Skeletal muscle cell (primary cell): Measurements from ENCODE around the gene NGEF.

Source experiments
- DNase-seq: peaks from one replicate; pipeline ENCODE4 v3.0.0-alpha.2; 2010; ENCODE audit warnings: low read depth
- H3K4me3 ChIP-seq: 2 replicates; pipeline ENCODE4 v1.5.1; 2011; ENCODE audit warnings: low read depth, mild to moderate bottlenecking, control low read depth, low read length, moderate library complexity

NGEF gene

DNA sequence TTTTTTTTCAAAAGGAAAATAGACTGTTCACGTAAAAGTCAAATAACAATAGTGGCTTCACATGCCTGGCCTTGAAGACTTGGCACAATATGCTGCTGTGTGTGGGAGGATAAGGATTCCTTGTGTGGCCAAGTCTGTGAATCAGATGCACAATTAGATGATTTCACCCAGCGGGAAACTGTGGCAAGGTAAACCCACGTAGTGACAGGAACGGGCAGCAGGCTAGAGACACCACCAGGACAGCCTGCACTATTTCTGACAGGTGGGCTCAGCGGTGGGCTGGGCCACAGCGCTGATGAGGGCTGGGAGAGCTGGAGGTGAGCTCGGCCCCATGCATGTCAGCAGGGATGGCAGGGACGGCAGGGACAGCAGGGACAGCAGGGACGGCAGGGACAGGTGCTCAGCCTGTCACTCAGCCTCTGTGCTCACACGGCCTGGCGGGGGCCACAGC, 121.4 kb downstream of the NGEF start:
- peak; percentile 53 for DNase-seq
- H3K4me3 ChIP-seq = no peak overlapping the region

DNA sequence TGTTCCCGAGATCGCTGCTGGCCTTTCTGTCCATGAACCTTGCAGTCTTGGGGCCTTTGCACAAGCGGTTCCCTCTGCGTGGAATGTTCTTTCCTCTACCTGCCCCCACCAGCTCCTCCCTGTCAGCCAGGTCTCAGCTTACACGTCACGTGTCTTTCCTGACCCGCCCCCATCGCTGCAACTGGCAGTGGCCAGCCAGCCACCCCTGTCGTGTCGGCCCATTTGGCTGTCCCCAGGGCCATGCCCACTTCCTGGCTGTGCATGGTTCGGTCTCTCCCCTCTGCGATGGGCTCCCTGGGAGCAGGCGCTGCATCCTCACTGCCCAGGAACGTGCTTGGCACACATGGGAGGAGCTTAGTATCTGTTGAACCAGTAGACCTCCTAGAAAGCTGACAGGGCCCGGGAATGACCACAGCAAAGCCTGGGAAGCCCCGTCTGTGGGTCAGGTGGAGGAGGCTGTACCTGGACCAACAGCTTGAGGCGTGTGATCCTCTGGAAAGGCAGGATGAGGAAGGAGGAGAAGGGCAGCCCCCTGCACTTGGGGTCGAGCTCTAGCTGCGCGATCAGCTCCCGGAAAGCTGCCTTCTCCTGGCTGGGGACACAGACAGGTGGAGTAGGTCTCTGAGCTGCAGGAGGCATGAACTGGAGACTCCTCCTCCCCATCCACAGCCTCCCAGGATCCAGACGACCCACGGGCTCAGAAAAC, 122.0 kb downstream of the NGEF start:
- H3K4me3 ChIP-seq = no peak overlapping the region
- DNase-seq = no peak

GRCh38 chr2:232890536-232890895, 122.5 kb downstream of the NGEF start:
- no peak overlapping the region for H3K4me3 ChIP-seq
- no peak for DNase-seq

DNA sequence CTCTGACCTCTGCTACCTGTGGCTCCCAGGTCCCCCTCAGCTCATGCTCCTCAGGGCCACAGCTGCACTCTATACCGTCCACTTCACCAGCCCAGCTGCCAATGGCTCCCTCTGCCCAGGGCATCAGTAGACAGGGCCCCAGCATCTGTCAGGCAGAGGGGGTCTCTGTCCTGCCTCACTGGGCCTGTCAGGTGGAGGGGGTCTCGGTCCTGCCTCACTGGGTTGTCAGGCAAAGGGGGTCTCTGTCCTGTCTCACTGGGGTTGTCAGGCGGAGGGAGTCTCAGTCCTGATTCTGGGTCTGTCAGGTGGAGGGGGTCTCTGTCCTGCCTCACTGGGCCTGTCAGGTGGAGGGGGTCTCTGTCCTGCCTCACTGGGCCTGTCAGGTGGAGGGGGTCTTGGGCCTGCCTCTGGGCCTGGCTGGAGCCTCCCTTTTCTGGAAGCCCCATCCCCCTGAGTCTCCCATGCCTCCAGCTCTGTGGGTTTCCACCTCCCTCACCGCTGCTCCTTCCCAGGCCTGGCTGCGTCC, 123.1 kb downstream of the NGEF start:
- no peak overlapping the region for H3K4me3 ChIP-seq

DNA sequence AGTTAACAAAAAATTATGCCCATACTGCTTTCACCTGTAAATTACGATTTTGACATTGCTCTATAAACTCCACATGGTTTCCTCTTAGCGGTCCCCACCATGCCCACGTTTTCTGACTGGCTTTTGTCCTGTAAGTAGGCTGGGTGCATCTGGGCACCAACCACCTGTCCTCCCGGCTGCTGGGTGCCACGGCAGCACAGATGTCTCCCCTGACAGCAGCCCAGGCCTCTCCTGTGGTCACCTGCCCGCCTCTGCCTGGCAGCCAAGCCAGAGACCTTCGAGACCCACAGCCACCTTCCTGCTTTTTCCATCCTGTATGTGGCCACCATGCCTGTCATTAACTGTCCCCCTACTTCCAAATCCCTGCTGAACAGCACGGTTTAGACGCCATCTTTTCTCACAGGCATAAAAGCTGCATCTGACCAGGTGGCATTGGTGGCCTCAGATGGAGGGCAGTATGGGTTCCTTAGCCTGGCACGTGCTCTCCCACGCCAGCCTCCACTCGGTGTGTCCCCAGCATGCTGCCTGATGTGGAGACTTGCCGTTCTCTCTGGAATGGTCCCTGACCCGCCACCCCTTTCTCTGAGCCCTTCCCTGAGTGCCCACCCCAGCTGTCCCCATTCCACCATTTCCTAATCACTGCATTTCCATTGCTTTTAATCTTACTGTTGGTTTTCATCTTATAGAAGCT, 124.1 kb downstream of the NGEF start:
- no peak overlapping the region for H3K4me3 ChIP-seq
- DNase-seq = no peak

More for the DNA sequence above, 123.1 kb downstream of the NGEF start:
- no peak for DNase-seq

- H3K4me3 ChIP-seq = no peak overlapping the region
- DNase-seq = no peak
These were observed 124.8 kb downstream of the NGEF start for GRCh38 chr2:232888099-232888836.

DNA sequence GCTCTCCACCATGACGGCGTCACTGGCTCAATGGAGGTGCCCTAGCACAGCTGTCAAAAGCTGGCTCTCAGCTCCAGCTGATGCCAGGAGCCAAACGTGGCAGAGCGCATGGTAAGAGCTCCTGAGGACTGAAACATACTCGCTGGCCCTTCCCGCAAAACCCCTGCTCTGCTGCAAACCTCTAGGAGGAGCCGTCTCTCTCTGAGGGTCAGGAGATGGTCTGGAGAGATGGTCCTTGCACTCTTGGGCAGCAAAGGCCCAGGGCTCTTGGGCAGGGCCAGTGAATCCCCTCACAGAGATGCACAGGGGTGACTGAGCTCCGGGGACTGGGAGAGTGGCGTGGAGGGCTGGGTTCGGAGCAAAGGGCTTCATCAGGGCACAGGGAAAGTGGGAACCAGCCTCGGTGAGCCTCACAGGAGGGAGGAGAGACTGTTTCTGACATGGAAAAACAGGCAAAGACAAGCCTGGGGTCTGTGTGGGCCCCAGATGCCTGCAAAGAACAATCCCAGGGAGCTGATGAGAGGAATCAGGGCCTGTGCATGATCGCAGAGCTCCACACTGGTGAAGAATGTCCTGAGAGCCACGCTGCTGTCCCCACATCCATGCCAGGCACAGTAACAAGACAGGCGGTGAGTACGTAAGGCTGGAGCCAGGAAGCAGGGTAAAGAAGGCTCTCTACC, 125.7 kb downstream of the NGEF start:
- no peak overlapping the region for H3K4me3 ChIP-seq
- DNase-seq = no peak

DNA sequence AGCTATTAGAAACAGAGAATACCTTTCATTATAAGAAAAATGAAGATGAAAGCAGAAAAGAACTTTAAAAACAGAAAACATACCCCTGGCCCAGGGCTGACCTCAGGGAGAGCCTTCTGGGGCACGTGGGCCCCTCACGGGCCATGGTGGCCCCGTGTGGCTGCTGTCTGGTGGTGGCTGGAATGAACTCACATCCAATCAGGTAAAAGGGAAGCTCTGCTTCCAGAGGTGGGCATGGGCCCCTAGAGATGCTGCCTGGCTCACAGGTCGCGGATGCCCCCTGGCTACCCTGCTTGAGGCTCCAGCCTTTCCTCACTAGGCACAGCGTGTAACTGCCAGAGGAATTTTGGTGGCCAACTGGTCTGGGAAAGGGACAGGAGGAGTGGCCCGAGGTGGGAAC, 126.4 kb downstream of the NGEF start:
- no peak overlapping the region for H3K4me3 ChIP-seq
- DNase-seq = no peak

DNA sequence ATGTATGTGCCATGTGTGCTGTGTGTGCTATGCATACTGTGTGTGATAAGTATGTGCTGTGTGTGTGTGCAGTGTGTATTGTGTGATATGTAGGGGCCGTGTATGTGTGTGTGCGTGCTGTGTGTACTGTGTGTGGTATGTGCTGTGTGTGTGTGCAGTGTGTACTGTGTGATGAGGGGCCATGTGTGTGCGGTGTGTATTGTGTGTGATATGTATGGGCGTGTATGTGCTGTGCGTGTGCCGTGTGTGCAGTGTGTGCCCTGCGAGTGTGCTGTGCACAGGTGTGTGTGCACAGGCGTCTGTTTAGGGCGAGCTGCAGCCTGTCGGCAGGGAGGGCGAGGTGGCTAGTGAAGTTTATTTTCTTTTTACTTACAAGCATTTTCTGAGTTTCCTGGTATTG, 126.9 kb downstream of the NGEF start:
- no peak for DNase-seq
- H3K4me3 ChIP-seq = no peak overlapping the region

GRCh38 chr2:232885264-232885961, 127.6 kb downstream of the NGEF start:
- no peak for DNase-seq

GRCh38 chr2:232884549-232885263, 128.3 kb downstream of the NGEF start:
- DNase-seq = no peak
- H3K4me3 ChIP-seq = no peak overlapping the region

More at GRCh38 chr2:232885264-232885961, 127.6 kb downstream of the NGEF start:
- H3K4me3 ChIP-seq = no peak overlapping the region

DNA sequence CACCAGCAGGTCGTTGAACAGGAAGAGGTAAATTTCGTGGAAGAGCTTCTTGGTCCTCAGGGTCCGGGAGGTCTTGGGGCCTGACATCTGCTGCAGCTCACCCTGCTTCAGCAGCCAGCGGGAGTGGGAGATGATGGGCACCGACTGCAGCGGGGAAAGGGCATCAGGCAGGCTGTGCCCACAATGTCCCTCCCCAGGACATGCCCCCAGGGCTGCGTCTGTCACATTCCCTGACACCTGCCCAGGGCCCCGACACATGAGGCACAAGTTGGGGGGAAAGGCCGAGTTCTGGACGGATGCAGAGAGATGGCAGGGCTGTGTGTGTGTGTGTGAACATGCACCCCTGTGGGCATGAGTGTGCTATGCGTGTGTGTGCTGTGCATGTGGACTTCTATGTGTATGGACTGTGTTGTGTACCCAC, 129.0 kb downstream of the NGEF start:
- DNase-seq = no peak
- H3K4me3 ChIP-seq = no peak overlapping the region

DNA sequence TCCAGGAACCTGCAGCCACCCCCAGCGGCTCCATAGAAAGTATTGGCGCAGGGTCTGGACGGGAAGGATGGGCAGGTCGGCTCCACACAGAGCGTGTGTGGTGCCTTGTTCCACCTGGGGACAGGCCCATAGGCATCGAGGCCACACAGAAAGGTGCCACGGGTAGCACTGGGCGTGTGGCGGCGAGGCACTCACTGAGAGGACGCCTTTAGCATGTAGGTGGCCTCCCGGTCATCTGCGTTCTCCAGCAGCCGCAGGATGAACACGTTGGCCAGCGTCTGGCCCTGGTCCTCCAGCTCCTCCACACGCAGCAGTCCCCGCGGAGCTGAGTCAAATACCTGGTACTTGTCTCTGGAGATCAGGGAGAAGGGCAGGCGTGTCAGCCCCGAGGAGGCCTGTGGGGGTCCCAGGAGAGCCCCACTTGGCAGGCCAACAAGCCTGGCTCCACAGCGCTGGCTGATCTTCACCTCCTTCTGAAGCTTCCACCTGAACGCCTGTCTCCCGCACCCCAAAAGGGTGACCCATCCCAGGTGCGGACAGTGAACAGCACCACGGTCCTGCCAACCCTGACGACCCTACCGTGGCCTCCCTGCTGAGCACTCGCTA, 129.8 kb downstream of the NGEF start:
- DNase-seq = no peak
- H3K4me3 ChIP-seq = no peak overlapping the region

DNA sequence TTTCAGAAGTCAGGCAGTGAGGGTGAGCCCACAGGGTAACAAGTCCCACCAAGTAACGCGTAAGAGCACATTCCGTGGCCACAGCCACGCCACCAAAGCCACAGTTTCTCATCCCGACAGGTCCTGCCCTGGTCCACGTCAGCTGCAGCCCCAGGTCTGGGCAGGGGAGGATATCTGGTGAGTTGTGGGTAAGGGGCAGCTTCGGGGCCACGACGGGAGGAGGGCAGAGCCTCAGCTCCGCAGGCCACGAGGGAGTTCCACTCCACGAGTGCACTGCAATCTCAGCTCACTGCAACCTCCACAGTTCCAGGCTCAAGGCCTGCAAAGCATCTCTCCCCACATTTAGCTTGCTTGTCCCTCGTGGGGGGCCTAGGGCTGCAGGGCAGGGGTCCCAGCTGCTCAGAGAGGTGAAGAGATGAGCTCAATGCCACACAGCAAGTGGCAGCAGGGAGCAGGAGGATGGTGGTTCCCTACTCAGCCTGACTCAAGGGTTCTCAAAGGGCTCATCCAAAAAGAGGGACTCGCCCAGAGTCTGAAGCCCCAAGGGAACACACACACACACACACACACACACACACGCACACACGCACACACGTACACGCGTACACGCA, 130.4 kb downstream of the NGEF start:
- no peak for DNase-seq

DNA sequence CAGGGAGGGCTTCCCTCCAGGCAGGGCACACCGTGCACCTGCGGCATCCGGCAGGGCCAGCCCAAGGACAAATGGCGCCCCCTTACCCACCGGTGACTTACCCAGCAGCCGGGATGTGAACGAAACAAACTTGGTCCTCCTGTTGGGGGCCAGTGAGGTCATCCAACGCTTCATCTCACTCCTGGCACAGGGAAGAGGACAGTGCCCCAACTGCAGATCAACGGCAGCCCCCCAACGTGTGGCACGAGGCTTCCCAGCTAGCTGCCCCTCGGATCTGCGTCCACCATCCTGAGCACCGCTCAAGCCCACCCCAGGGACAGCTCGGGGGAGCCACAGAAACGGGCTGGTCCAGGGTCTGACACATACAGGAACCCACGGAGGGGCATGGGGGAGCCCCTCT, 131.0 kb downstream of the NGEF start:
- DNase-seq = no peak
- no peak overlapping the region for H3K4me3 ChIP-seq

More for the DNA sequence above, 130.4 kb downstream of the NGEF start:
- H3K4me3 ChIP-seq = no peak overlapping the region

DNA sequence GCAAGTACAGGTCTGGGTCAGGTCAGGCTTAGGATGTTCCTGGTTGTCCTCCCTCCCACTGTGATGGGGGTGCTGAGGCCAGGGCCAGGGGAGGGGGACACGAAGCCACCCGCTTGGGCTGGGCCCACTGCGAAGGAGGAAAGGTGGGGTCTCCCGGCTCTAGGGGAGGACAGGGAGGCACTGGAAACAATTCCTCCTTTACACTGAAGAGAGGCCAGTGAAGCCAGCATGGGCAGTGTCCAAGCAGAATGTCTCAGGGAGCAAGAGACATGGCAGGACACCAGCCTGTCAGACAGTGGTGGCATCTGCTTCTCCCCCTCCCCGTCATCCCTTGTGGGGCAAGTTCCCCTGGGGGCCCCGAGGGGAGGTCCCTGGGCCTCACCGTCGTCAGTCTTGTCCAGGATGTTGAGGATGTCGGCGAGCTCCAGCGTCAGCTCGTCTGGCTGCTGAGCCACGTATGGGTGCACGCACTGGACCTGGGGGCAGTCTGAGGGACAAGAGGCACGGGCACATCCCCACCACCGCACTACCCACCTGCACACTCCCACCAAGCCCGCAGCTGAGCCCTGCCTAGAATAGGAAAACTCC, 132.2 kb downstream of the NGEF start:
- DNase-seq = no peak
- H3K4me3 ChIP-seq = no peak overlapping the region
